ENCODE measurements around the gene SLC9A9.
"Not testable (repeated sequence)": the region's sequence is repeated elsewhere in the genome, so short reads cannot be mapped to it uniquely, and the experiment has no call there.

The SLC9A9 gene

DNA sequence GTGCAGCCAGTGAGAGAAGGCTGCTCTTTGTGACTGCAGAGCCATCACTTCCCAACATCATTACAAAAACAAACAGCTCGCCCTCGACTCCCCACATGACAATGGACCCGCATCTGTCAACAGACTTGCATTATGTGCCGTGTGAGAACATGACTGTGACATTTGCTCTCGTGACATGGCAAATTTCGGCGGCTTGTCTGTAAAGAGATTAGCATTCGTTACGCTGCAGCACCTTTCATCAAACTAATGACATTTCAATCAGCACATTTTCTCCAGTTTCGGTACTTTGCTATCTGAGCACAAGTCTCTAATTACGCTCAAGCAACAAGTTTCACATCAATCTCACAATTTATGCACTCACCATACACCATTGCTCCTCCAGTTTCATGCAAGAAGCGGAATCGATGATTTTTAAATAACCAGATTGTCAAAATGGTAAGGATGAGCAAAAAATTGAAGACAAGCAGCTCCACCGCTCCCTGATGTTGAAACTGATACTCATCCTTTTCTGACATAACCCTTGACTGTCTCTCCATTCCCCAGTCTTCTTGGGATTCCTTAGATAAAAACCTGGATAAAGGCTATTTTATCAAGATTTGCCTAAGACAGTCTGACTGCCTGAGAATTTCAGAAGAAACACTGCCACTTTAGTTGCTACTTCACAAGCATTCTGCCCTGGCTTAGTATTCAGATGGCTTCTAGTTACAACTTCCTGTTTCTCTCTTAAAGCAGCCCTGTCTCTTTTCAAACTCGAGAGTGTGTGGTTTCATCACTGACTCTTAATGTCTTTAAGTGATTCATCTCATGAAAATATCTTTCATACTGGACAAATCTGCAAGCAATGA, at the start of gene SLC9A9:
Gene SLC9A9 (minus strand): TSS at position 682 of the 845 bp plus-strand sequence. CDS start 146 bp downstream, at position 536.
- peak; percentile 42 for DNase-seq

DNA sequence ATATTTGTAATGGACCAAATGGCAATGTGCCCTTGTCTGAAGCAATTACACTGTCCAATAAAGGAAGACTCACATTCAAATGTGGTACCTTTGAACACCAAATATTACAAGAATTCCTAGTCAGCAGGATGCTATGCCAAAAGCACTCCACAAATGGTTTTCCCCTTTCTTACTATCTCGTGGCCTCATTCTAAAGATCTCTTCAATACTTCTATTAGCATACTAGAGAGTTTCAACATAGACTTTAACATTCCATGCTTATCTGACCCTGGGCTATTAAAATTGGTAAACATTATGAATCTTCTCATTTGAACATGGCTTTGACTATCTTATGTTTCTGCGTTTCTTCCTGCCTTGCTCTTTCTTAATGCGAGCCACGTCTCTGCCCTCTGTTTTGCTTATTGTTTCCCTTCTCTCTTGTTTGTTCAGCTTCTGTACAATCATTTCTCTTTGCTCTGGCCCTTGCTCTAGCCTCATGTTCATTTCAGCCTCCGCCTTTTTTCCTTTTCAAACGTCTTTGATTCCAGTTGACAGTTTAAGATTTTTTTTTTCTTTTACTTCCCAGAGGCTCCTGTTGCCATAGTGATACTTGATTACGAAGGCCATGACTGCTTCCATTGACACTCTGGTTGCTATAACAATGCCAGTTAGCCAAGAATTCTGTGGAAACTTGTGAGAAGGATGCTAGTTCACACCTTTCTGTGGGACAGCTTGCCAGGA, 49.5 kb upstream of the SLC9A9 start:
- DNase-seq: no peak

DNA sequence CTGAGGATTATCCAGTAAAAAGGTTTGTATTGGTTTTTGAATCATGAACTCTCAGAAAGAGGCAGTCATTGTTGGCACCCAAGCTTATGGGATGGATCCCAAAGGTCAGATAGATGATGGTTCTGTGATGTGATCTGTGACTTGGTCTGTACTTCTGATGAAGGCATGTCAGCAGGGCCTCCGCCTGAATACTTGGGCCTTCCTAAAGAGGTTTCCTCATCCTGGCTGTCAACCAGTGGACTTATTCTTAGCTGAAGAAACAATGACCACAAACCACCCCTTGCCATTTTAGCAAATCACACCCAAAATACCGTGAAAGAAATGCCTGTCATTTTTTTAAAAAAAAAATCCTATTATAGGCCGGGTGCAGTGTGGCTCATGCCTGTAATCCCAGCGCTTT, 48.2 kb upstream of the SLC9A9 start:
- DNase-seq: no peak

DNA sequence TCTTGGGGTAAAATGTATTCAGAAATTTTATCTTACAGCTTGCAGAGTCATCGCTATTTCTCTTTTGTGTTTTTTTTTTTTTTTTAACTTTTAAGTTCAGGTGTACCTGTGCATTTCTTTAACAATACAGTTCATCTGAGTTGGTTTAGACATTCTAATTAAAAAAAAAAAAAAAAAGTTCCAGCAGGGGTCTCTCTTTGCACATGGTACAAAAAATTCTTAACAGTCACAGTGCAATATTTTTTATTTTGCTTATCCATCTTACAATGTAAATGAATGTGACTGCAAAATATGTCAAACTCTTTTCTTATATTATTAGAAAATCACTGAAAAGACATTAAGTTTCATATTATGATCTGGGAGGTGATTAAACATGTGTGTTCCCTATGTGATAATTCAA, 47.5 kb upstream of the SLC9A9 start:
- no peak for DNase-seq

DNA sequence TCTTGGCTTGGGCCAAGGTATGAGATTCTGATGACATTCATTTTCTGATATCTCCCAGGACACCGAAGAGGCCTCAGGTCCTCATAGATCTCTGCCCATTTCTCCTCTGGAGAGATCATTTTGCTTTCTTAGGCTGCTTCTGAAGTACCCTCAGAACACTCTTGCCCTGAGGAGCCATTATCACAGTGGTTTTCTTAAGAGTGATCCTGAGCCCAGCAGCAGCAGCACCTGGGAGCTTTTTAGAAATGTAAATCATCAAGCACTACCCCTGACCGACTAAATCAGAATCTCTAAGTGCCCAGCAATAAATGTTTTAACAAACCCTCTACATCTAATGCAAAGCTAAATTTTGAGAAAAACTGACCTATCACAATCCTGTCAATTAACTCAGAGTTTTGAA, 40.6 kb upstream of the SLC9A9 start:
- DNase-seq: no peak

DNA sequence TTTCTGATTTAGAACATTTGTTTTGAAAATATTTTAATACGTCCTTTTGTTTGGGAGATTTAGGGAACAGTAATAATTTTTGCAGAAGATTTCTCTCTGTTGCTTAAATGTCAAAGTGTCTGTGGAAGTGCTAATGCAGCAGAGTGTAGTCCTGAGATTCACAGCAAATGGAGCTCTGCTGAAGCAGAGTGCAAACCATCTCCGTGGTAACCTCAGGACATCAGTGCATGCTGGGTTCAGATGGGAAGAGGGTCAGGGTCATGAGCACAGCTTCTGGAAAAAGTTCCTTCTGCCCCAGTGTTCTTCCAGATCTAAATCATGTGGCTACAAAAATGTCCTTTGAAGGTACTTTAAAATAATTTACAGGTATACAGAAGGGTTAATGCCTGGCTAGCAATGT, 39.9 kb upstream of the SLC9A9 start:
- DNase-seq: no peak

DNA sequence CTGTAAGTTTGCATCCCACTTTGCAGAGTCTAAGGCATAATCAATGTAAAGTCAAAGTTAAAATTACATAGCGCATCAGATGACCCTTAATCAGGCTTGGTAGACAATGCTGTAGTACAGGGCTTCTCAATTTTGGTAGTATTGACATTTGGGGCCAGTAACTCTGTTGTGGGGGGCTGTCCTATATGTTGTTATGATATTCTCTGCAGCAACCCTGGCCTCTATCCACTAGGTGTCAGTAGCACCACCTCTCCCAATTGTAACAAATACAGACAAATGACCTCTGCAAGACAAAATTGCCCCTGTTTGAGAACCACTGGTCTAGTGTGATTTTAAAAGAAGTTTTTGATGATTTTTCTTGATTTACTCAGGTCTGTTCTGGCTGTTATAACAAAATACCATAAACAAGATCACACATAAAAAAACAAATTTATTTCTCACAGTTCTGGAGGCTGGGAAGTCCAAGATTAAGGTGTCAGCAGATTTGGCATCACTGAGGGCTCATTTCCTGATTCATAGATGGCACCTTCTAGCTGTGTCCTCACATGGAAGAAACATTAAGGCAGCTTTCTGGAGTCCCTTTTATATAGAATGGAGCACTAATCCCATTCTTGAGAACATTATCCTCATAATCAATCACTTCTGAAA, 37.6 kb upstream of the SLC9A9 start:
- DNase-seq: no peak

DNA sequence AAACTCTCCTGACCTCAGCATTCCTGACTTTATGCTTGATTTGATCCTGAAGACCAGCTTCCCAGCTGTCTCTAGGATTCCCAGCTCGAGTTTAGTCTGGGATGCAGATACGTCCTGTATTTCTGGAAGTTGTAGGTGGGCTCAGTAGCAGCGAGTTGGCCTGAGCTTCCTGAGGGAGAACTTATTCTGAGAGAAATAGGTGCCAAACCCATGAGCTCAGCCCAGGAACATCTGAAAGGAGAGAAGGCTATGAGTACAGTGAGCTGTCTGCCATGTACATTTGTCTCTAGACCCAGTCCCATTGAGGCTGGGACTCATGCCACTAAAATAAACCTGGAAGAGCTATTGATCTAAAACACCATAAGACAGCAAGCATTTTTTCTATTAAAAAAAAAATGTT, 36.6 kb upstream of the SLC9A9 start:
- peak; percentile 44 for DNase-seq

DNA sequence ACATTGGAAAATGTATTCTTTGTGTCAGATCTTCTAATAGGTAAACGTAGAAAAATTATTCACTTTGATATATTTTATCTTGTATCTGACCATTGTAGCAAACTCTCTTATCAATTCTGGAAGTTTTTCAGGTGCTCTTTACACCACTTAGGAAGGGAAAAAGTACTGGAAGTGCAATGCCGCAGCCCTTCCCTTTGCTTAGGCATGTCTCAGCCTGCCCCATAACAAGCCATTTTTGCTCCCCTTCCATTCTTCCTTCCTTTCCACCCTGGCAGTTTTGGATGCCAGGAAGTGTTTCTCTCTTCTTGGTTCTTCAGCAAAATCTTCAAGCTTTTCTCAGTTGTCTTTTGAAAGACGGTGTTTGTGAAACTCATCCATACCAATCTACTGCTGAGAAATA, 34.9 kb upstream of the SLC9A9 start:
- no peak for DNase-seq

DNA sequence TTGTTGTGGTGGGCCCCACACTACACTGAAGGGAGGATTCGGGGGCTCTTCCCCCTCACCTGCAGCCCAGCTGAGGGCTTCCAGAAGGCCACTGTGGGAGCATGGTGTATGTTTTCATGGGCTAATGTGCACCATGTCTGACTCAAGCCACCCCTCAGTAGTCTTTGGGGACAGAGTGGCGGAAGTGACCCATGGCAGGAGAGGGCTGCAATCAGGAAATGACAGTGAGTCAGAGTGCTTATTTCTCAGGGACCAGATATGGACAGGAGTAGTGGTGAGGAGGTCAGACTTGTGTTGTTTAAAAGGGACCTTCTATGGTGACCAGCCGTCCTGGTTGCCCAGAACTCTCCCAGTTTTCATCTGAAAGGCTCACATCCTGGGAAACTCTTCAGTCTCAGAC, 32.8 kb upstream of the SLC9A9 start:
- DNase-seq: no peak

DNA sequence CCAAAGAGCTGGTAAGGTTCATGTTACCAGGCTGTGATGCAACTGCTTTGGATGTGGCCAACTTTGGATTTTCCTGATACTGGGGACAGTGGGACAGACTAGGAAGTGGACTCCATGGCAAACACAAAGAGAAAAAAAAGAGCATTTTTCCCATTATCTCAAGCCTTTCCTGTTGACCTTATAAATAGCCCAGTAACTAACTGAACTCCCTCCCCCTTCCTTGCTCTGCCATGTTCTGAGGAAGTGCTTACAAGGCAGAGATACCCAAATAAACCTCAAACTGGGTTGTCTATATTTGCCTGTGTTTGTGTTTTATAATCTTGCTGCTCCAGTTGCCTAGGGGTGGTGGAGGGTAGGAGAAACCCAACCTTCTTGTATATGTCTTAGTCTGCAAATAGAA, 27.3 kb upstream of the SLC9A9 start:
- no peak for DNase-seq

DNA sequence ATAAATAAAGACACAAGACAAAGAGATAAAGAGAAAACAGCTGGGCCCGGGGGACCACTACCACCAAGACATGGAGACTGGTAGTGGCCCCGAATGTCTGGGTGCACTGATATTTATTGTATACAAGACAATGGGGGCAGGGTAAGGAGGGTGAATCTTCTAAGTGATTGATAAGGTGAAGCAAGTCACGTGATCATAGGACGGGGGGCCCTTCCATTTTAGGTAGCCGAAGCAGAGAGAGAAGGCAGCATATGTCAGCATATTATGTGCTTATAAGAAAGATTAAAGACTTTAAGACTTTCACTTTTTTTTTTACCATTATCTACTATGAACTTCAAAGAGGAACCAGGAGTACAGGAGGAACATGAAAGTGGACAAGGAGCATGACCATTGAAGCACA, 25.3 kb upstream of the SLC9A9 start:
- not testable (repeated sequence) for DNase-seq

DNA sequence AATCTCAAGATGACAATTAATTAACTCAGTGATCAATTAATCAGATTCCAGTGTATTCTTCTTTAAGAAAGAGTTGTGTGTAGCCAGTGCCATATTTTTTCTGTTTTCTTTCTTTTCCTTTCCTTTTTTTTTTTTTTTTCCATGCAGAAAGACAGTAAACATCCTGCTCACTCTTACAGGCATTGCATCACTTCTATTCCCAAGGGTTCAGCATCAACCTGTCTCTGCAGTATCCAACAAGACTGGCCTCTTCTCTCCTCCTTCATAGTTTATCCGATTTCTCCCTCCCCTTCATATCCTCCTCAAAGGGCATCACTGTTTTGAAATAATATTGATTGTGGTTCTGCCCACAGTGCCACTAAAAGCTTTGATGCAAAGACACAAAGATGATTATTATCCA, 17.0 kb upstream of the SLC9A9 start:
- DNase-seq: no peak

DNA sequence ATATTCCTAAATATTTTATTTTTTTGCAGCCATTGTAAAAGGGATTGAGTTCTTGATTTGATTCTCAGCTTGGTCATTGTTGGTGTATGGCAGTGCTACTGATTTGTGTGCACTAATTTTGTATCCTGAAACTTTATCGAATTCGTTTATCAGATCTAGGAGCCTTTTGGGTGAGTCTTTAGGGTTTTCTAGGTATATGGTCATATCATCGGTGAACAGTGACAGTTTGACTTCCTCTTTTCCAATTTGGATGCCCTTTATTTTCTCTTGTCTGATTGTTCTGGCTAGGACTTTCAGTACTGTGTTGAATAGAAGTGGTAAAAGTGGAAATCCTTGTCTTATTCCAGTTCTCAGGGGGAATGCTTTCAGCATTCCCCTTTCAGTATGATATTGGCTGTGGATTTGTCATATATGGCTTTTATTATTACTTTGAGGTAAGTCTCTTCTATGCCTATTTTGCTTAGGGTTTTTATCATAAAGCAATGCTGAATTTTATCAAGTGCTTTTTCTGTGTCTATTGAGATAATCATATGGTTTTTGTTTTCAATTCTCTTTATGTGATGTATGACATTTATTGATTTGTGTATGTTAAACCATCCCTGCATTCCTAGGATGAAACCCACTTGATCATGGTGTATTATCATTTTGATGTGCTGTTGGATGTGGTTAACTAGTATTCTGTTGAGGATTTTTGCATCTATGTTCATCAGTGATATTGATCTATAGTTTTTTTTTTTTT, 11.4 kb upstream of the SLC9A9 start:
- DNase-seq: no peak

DNA sequence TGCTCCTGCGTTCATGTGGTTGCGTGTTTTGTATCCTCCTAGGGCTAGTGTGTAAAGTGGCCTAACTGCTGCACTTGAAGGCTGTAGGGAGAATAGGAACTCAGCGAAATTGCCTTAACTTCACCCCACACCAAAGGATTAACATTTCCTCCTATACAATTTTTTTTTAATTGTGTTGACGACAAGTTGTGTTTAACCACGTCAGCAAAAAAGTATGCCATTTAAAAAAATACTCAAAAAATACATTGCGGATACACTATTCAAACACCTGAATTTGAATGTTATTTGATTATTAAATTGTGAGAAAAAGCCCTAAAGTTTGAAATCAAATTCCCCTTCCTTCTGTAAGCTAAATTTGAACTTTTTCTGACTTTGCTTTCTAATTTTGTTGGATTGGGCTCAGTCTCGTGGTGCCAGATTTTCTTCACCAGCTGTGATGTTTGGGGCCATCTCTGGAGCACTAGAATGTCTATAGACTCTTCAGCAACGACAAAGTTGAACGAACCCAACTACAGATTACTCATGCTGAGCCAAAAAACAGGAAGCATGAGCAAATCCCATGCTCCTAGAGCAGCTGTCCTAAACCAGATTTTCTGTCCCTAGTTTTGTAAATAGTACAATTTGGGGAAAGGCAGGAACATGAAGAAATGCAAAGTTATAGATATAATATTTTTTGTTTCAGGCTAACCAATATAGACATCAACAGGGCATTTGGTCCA, 8.1 kb upstream of the SLC9A9 start:
- no peak for DNase-seq

DNA sequence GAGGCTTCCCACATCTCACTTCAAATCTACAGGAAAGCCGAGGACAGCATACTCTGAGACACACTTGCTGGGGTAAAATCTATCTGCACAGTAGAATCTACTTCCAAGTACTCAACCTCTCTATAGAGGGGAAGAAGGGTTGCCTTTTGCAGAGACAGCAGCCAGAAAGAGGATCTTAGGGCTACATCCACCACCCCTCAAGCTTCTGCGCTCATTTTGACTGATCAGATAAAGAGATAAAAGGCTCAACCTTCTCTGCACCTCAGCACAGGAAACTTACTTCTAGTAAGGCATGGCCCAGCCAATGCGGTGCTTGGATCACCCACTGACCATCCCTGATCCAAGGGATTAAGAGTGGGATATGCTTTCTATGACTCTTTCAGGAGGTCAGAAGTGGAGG, 6.9 kb upstream of the SLC9A9 start:
- DNase-seq: no peak

DNA sequence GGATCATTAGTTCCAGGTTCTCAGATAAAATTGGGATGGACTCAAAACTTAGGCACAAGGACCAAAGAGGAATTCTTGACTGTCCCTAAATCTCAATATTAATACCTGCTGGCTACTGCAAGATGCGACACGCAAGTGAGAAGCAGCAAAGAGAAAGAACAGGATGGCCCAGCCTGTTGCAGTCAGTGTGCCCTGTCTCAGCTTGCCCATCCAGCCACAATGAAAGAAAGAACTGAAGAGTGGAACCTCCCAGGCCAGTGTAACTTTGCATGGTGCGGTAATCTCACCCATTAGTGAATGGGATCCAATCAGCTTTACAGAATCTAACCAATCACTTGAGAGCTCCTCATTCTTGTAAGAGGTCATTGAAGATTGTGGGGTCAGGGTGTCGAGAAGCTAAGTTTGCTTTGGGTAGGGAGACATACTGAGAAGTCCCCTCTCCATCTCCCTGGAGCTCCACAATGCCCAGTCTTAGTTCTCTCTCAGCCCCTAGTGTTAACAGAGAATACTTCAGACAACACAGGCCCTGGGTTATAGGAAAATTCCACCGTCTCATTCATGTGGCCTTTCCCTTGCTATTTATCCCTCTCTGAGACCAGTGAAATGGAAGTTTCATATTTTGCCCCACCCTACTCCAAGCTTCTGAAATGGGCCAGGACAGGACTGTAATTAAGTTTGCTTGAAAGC, 3.2 kb upstream of the SLC9A9 start:
- DNase-seq: no peak

DNA sequence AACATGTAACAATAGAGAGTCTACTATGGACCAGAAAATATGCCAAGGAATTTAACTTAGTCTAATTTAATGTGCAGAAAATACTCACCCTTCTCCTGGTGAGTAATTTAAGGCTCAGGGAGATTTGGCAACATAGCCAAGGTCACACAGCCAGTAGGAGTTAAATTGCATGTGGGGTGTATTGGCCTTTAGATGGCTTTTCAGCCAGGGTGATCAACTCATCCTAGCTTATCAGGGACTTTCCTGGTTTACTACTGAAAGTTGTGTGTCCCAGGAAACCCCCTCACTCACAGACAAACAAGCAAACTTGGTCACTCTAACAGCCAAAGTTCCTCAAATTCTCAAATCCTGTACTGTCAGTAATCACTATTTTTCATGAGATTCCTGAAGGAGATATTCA, 2.6 kb upstream of the SLC9A9 start:
- no peak for DNase-seq

DNA sequence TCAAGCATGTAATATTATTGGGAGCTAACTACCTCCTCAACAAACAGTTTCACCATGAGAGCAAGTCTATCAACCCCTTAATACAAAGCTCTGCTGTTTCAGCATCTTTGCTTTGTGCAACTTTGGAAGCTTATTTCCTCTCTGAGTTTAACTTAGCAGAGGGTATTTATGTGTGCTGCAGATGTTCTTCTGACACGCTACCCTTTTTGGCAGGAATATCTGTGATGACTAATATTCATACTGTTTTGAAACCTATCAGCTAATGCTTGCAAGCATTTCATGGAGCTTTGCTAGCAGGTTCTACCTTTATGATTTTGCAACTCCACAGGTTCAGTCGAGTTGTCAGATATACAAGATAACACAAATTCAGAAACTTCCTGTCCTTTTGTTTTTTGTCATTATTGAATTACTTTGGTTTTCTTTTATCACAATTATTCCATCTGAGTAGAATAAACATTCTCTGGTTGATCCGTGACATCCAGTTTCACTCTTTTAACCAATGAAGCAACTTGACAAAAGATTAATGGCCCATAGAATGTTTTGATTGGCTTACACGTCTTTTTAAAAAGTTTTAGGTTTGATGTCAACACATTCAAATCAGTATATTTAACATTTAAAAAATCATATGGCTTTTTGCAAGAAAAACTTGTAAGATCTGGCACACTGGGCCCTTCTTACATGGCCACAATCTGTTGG, 1.7 kb upstream of the SLC9A9 start:
- no peak for DNase-seq

DNA sequence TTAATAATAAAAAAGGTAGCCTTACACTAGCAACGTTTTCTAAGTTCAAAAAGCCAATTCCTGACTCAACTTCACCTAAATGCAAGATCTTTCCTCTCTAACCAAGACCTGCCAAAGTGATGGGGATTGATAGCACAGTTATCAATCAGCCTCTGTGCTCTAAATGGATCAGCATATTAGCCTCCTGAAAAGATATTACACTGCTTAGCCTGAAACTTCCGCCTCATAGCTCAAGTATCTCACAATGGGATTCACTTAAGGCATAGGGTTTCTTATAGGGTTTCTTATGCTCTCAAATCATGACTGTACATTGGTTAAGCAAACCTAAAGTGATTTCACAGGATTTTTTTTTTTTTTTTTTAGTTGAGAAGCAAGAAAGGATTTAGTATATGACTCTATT, 436 bp upstream of the SLC9A9 start:
- no peak for DNase-seq

DNA sequence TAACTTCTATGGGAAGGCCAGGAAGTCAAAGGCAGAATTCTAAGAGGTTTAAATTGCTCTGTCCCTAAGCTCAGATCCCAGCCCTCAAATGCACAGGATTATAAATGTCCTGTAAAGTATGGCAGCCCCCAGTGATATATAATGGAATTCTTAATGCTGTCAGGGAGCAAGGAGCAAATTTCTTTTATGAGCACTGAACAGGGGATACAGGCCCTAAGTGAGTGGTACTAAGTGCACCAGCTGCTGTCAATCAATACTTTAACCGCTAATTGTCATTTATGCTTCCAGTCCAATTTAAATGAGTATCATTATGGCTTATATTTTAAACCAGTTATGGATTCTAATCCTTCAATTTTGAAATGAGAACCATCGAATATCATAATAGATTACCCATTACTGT, 4.7 kb downstream of the SLC9A9 start:
- no peak for DNase-seq
